KOPT-K1 (cell line): Measurements from ENCODE around the gene MAP1LC3A.

ENCODE experiments used
- H3K27ac ChIP-seq: fragments of 200-600 bp; sonication (generic); 2 replicates; pipeline ENCODE4 v1.5.1; 2016; ENCODE audit warnings: antibody characterized with exemption, mild to moderate bottlenecking, low read depth, low read length; ENCODE audit not compliant: poor library complexity, severe bottlenecking
- H3K36me3 ChIP-seq: fragments of 200-600 bp; sonication (generic); 2 replicates; pipeline ENCODE4 v1.5.1; 2017; ENCODE audit warnings: antibody characterized with exemption, mild to moderate bottlenecking, low read length, moderate library complexity; ENCODE audit not compliant: insufficient read depth
- H3K9me3 ChIP-seq: fragments of 200-600 bp; sonication (generic); 2 replicates; pipeline ENCODE4 v1.5.1; 2017; ENCODE audit warnings: antibody characterized with exemption, low read length, mild to moderate bottlenecking; ENCODE audit not compliant: insufficient read depth, poor library complexity, severe bottlenecking

MAP1LC3A gene

GRCh38 chr20:34574426-34574825, 15.9 kb downstream of the MAP1LC3A start:
- no peak overlapping the region for H3K27ac ChIP-seq
- no peaks in the 10 kb centered on the region for H3K9me3 ChIP-seq
- H3K36me3 ChIP-seq, result peaks cover 56% of the 10 kb centered on the region

GRCh38 chr20:34574861-34575260, 16.3 kb downstream of the MAP1LC3A start:
- no peak overlapping the region for H3K27ac ChIP-seq
- H3K9me3 ChIP-seq, result no peaks in the 10 kb centered on the region
- H3K36me3 ChIP-seq, result peaks cover 57% of the 10 kb centered on the region

GRCh38 chr20:34575271-34575670, 16.8 kb downstream of the MAP1LC3A start:
- H3K27ac ChIP-seq, result no peak overlapping the region
- H3K36me3 ChIP-seq, result peaks cover 58% of the 10 kb centered on the region

GRCh38 chr20:34575756-34576155, 17.2 kb downstream of the MAP1LC3A start:
- H3K36me3 ChIP-seq, result peaks cover 62% of the 10 kb centered on the region
- no peaks in the 10 kb centered on the region for H3K9me3 ChIP-seq
- no peak overlapping the region for H3K27ac ChIP-seq

More at GRCh38 chr20:34575271-34575670, 16.8 kb downstream of the MAP1LC3A start:
- H3K9me3 ChIP-seq, result no peaks in the 10 kb centered on the region

- Histone ChIP-seq H3K36me3 (peaks cover 59% of the 10 kb centered on the region), H3K27ac (no peak overlapping the region), H3K9me3 (no peaks in the 10 kb centered on the region)
Measured at GRCh38 chr20:34577061-34577460, 18.5 kb downstream of the MAP1LC3A start.

GRCh38 chr20:34578025-34578424, 19.5 kb downstream of the MAP1LC3A start:
- H3K9me3 ChIP-seq, result no peaks in the 10 kb centered on the region
- peaks cover 61% of the 10 kb centered on the region for H3K36me3 ChIP-seq
- no peak overlapping the region for H3K27ac ChIP-seq

- Histone ChIP-seq H3K27ac (no peak overlapping the region), H3K9me3 (no peaks in the 10 kb centered on the region)
Measured at GRCh38 chr20:34578521-34578920, 20.0 kb downstream of the MAP1LC3A start.

GRCh38 chr20:34579191-34579978, 20.9 kb downstream of the MAP1LC3A start:
- Histone ChIP-seq H3K9me3 (no peaks in the 10 kb centered on the region), H3K27ac (no peak overlapping the region), H3K36me3 (peaks cover 65% of the 10 kb centered on the region)

More at GRCh38 chr20:34578521-34578920, 20.0 kb downstream of the MAP1LC3A start:
- peaks cover 62% of the 10 kb centered on the region for H3K36me3 ChIP-seq

- no peaks in the 10 kb centered on the region for H3K9me3 ChIP-seq
- H3K36me3 ChIP-seq, result peaks cover 64% of the 10 kb centered on the region
Measured at GRCh38 chr20:34579979-34580940, 21.7 kb downstream of the MAP1LC3A start.

GRCh38 chr20:34581341-34582184, 23.0 kb downstream of the MAP1LC3A start:
- Histone ChIP-seq H3K36me3 (peaks cover 65% of the 10 kb centered on the region), H3K9me3 (no peaks in the 10 kb centered on the region), H3K27ac (no peak overlapping the region)

More at GRCh38 chr20:34579979-34580940, 21.7 kb downstream of the MAP1LC3A start:
- H3K27ac ChIP-seq, result no peak overlapping the region

GRCh38 chr20:34582221-34582620, 23.7 kb downstream of the MAP1LC3A start:
- H3K9me3 ChIP-seq, result no peaks in the 10 kb centered on the region
- peaks cover 72% of the 10 kb centered on the region for H3K36me3 ChIP-seq
- H3K27ac ChIP-seq, result no peak overlapping the region

GRCh38 chr20:34582911-34583310, 24.4 kb downstream of the MAP1LC3A start:
- no peak overlapping the region for H3K27ac ChIP-seq
- no peaks in the 10 kb centered on the region for H3K9me3 ChIP-seq
- H3K36me3 ChIP-seq, result peaks cover 78% of the 10 kb centered on the region

GRCh38 chr20:34583544-34583943, 25.0 kb downstream of the MAP1LC3A start:
- H3K9me3 ChIP-seq, result no peaks in the 10 kb centered on the region
- no peak overlapping the region for H3K27ac ChIP-seq
- peaks cover 83% of the 10 kb centered on the region for H3K36me3 ChIP-seq

GRCh38 chr20:34585019-34585418, 26.5 kb downstream of the MAP1LC3A start:
- Histone ChIP-seq H3K27ac (no peak overlapping the region), H3K9me3 (no peaks in the 10 kb centered on the region), H3K36me3 (peaks cover 69% of the 10 kb centered on the region)
